HL-60 (cell line): Measurements from ENCODE around the gene GRID2.

ENCODE experiments used
- DNase-seq, 2 experiments: peaks; one replicate each; pipeline ENCODE4 v3.0.0-alpha.2; 2010 to 2020; ENCODE audit warnings: low read depth in 1 of 2, low spot score in 1 of 2
- H3K27ac ChIP-seq: fragments of 250-450 bp; sonication (Bioruptor Pico); replicated peaks from 2 replicates; pipeline ENCODE4 v1.5.1; 2020; ENCODE audit warnings: mild to moderate bottlenecking, moderate library complexity
- H3K27me3 ChIP-seq: fragments of 250-450 bp; sonication (Bioruptor Pico); 2 replicates; pipeline ENCODE4 v1.5.1; 2021; ENCODE audit warnings: mild to moderate bottlenecking, moderate library complexity; ENCODE audit not compliant: insufficient read depth, poor library complexity, severe bottlenecking
- H3K4me3 ChIP-seq: replicated peaks from 2 replicates; pipeline ENCODE4 v1.5.1; 2011; ENCODE audit warnings: mild to moderate bottlenecking, control low read depth, low read length; ENCODE audit not compliant: insufficient read depth
- GABPA ChIP-seq: IDR thresholded peaks from 2 replicates; pipeline ENCODE4 v1.6.1; 2012; ENCODE audit warnings: low read depth
- POLR2AphosphoS5 ChIP-seq: IDR thresholded peaks from 2 replicates; pipeline ENCODE4 v1.6.1; 2012; ENCODE audit warnings: low read depth
- SPI1 ChIP-seq: IDR thresholded peaks from 2 replicates; pipeline ENCODE4 v1.6.1; 2012; ENCODE audit warnings: low read depth, mild to moderate bottlenecking, borderline replicate concordance
- TF ChIP-seq, protein P1 (sequence below): IDR thresholded peaks from one replicate; pipeline ENCODE4 v1.5.1; 2011; ENCODE audit warnings: low read length, control low read depth, inconsistent platforms; ENCODE audit not compliant: insufficient read depth
- TF ChIP-seq, protein P2 (sequence below): IDR thresholded peaks from 2 replicates; pipeline ENCODE4 v1.6.1; 2012; ENCODE audit warnings: low read depth; ENCODE audit not compliant: insufficient replicate concordance

Gene GRID2

DNA sequence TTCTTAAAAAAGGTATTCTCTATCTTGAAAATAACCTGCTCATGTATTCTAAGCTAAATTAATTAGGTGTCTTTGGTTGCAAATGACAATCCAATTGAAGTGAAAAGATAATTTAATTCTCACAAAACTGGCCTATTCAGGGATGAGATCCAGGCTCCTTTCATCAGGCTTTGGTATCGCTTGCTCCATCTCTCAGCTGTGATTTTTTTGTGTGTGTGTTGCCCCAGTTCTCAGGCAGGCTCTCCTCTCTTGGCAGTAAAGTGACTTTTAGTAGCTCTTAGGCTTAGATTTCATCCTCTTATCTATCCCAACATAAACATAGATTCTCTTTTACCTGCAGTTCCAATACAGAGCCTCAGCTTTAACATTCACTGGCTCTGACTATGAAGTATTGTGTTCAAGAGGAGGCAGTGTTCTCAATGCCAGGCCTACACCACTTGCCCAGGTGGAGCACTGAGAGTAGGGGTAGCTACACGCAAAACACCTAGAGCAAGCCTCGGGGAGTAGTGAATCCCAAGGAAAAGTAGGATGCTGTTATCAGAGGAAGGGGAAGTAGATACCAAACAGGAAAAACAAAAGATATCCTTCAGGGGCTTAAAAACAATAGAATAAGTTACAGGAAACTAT, 1132.3 kb downstream of the GRID2 start:
- TF ChIP-seq GABPA (no peak), POLR2AphosphoS5 (no peak)
- Histone ChIP-seq H3K27me3 (no peaks in the 10 kb centered on the region), H3K4me3 (no peak overlapping the region), H3K27ac (no peak overlapping the region)
- no peak for DNase-seq

DNA sequence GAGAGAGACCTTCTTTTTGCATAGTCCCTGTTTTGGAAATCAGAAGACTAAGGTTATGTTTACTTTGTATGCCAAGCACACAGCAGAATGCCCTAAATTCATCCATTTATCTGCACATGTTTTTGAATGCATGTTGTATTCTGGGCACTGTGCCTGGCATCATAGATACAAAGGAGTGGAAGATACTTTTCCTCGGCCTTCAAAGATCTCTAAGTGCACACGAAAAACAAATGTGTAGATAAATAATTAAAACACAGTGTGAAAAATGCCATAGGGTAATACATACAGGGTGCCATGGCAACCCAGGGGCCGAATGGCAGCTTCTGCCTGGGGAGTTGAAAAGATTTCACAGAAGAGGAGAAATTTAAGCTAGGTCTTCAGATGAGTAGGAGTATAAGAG, 1134.2 kb downstream of the GRID2 start:
- TF ChIP-seq, protein P1, sequence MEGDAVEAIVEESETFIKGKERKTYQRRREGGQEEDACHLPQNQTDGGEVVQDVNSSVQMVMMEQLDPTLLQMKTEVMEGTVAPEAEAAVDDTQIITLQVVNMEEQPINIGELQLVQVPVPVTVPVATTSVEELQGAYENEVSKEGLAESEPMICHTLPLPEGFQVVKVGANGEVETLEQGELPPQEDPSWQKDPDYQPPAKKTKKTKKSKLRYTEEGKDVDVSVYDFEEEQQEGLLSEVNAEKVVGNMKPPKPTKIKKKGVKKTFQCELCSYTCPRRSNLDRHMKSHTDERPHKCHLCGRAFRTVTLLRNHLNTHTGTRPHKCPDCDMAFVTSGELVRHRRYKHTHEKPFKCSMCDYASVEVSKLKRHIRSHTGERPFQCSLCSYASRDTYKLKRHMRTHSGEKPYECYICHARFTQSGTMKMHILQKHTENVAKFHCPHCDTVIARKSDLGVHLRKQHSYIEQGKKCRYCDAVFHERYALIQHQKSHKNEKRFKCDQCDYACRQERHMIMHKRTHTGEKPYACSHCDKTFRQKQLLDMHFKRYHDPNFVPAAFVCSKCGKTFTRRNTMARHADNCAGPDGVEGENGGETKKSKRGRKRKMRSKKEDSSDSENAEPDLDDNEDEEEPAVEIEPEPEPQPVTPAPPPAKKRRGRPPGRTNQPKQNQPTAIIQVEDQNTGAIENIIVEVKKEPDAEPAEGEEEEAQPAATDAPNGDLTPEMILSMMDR: no peak
- TF ChIP-seq, protein P2, sequence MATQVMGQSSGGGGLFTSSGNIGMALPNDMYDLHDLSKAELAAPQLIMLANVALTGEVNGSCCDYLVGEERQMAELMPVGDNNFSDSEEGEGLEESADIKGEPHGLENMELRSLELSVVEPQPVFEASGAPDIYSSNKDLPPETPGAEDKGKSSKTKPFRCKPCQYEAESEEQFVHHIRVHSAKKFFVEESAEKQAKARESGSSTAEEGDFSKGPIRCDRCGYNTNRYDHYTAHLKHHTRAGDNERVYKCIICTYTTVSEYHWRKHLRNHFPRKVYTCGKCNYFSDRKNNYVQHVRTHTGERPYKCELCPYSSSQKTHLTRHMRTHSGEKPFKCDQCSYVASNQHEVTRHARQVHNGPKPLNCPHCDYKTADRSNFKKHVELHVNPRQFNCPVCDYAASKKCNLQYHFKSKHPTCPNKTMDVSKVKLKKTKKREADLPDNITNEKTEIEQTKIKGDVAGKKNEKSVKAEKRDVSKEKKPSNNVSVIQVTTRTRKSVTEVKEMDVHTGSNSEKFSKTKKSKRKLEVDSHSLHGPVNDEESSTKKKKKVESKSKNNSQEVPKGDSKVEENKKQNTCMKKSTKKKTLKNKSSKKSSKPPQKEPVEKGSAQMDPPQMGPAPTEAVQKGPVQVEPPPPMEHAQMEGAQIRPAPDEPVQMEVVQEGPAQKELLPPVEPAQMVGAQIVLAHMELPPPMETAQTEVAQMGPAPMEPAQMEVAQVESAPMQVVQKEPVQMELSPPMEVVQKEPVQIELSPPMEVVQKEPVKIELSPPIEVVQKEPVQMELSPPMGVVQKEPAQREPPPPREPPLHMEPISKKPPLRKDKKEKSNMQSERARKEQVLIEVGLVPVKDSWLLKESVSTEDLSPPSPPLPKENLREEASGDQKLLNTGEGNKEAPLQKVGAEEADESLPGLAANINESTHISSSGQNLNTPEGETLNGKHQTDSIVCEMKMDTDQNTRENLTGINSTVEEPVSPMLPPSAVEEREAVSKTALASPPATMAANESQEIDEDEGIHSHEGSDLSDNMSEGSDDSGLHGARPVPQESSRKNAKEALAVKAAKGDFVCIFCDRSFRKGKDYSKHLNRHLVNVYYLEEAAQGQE: no peak
- TF ChIP-seq SPI1 (no peak), GABPA (no peak), POLR2AphosphoS5 (no peak)
- no peaks in the 10 kb centered on the region for H3K27me3 ChIP-seq
- DNase-seq: no peak
- H3K4me3 ChIP-seq: no peak overlapping the region
- no peak overlapping the region for H3K27ac ChIP-seq

DNA sequence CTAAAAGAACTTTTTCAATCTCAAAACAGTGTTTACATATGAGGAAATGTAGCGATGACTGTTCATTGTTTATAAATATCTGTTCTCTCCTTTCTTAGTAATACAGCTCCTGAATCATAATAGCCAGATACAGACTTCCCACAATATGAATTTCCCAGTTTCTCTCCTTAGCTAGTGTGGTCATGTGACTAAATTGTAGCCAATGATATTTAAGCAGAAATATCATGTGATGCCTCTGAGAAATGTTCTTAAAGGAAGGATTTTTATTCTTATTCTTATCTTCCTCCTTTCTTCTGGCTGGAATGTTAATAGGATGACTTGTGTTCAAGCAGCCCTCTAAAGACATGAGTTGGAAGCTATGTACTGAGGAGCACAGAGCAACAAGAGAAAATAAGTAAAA, 1141.1 kb downstream of the GRID2 start:
- DNase-seq: no peak
- no peak overlapping the region for H3K4me3 ChIP-seq
- TF ChIP-seq GABPA: no peak
- TF ChIP-seq, protein P2: no peak
- no peak overlapping the region for H3K27ac ChIP-seq
- no peaks in the 10 kb centered on the region for H3K27me3 ChIP-seq

DNA sequence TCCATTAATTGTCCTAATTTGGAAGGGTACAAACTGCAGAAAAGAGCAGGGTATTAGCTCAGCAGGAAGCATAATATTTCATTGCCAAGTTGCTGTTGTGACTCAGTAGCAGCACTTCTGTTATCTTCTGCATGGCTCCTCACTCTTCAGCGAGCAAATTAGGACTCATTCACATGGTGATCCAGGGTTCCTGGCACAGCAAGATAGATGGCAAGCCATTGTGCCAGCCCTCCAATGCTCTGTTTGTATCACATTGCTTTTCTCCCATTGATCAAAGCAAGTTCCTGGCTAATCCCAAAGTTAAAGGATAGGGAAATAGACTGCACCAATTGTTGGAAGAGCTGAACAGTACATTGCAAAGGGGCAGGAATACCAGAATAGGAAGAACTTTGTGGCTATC, 1142.3 kb downstream of the GRID2 start:
- no peak for DNase-seq
- Histone ChIP-seq H3K4me3 (no peak overlapping the region), H3K27ac (no peak overlapping the region), H3K27me3 (no peaks in the 10 kb centered on the region)
- TF ChIP-seq POLR2AphosphoS5: no peak
- TF ChIP-seq, protein P1: no peak
- TF ChIP-seq, protein P2: no peak
- no peak for TF ChIP-seq SPI1
